Sigmoid colon (tissue), 3 donors: ENCODE results near the gene MBD3L4.
"Not testable (repeated sequence)": the region's sequence is repeated elsewhere in the genome, so short reads cannot be mapped to it uniquely, and the experiment has no call there.

Experiments
- POLR2A ChIP-seq, 2 donors: fragments of 450-650 bp; IDR thresholded peaks; one replicate each; pipeline ENCODE4 v1.6.1; 2016; ENCODE audit warnings: antibody characterized with exemption in 2 of 2, mild to moderate bottlenecking in 2 of 2, moderate library complexity in 2 of 2
- TF ChIP-seq, protein P1 (sequence below), 4 experiments: fragments of 450-650 bp in 3 of 4; fragments of 200-600 bp in 1 of 4; IDR thresholded peaks; one replicate each; pipeline ENCODE4 v1.5.1; 2016 to 2019; ENCODE audit warnings: antibody characterized with exemption in 4 of 4, mild to moderate bottlenecking in 3 of 4, moderate library complexity in 2 of 4

GRCh38 chr19:7067122-7067521 lies 27.1 kb upstream of the MBD3L4 start:
- TF ChIP-seq, protein P1, sequence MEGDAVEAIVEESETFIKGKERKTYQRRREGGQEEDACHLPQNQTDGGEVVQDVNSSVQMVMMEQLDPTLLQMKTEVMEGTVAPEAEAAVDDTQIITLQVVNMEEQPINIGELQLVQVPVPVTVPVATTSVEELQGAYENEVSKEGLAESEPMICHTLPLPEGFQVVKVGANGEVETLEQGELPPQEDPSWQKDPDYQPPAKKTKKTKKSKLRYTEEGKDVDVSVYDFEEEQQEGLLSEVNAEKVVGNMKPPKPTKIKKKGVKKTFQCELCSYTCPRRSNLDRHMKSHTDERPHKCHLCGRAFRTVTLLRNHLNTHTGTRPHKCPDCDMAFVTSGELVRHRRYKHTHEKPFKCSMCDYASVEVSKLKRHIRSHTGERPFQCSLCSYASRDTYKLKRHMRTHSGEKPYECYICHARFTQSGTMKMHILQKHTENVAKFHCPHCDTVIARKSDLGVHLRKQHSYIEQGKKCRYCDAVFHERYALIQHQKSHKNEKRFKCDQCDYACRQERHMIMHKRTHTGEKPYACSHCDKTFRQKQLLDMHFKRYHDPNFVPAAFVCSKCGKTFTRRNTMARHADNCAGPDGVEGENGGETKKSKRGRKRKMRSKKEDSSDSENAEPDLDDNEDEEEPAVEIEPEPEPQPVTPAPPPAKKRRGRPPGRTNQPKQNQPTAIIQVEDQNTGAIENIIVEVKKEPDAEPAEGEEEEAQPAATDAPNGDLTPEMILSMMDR (IDR thresholded peaks at IDR 0.05), result not testable (repeated sequence)
- TF ChIP-seq POLR2A (IDR thresholded peaks at IDR 0.05), result not testable (repeated sequence)
